Stomach (tissue), 4 donors: ENCODE data around the gene RTP2.

Experiments used
- CTCF ChIP-seq, 7 experiments: fragments of 450-650 bp in 4 of 7; fragments of 200-600 bp in 3 of 7; sonication (generic) in 3 of 7; IDR thresholded peaks; one replicate each; pipeline ENCODE4 v1.5.1; 2016 to 2019; ENCODE audit warnings: antibody characterized with exemption in 7 of 7, control low read depth in 2 of 7, mild to moderate bottlenecking in 1 of 7
- POLR2A ChIP-seq, 4 donors: fragments of 450-650 bp; IDR thresholded peaks; one replicate each; pipeline ENCODE4 v1.6.1; 2016; ENCODE audit warnings: antibody characterized with exemption in 4 of 4, control low read depth in 2 of 4, mild to moderate bottlenecking in 1 of 4, moderate library complexity in 1 of 4

- TF ChIP-seq CTCF (IDR thresholded peaks at IDR 0.05): no peak
- no peak for TF ChIP-seq POLR2A (IDR thresholded peaks at IDR 0.05)
Observed at GRCh38 chr3:187738071-187738330, 35.6 kb upstream of the RTP2 start.
